GM18508 (cell line): Measurements from ENCODE around the gene TRIM29.

Source experiments
- ATAC-seq: cut with Tn5 transposase; IDR thresholded peaks from one replicate; pipeline ENCODE4 v1.9.1; 2021; ENCODE audit warnings: moderate number of reproducible peaks; ENCODE audit not compliant: insufficient read depth, unreplicated experiment

Gene TRIM29

DNA sequence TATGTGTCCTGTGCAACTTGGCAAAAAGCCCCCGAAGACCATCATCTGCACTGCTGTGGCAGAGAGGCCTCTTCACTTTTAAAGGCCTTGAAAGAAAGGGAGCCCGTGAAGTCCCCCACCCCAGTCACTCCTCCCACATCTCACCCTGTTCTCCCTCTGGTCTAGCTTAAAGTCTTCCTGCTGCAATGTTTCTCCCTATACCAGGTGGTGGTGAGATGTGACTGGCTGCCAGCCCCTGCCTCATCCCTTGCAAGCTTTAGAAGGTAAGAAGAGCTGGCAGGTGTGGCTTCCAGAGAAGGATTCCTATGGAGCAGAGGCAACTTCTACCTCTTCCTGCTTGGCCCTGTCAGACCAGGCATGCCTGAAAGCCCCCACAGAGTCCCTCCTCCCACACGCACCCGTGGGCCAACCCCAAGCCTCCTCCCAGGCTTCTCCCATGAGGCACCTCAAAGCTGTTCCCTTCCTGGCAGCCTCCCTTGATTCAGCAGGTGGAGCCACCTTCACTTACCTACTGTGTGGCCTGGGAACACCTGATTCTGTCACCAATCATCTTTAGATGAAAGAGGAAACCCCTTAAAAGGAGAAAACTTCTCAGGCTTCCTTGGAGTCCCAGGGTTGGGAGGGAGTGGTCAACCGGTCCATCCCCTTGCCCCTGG lies 4.0 kb upstream of the TRIM29 start:
- no peak for ATAC-seq

- no peak for ATAC-seq
Measured at GRCh38 chr11:120141113-120141767, 3.3 kb upstream of the TRIM29 start.

DNA sequence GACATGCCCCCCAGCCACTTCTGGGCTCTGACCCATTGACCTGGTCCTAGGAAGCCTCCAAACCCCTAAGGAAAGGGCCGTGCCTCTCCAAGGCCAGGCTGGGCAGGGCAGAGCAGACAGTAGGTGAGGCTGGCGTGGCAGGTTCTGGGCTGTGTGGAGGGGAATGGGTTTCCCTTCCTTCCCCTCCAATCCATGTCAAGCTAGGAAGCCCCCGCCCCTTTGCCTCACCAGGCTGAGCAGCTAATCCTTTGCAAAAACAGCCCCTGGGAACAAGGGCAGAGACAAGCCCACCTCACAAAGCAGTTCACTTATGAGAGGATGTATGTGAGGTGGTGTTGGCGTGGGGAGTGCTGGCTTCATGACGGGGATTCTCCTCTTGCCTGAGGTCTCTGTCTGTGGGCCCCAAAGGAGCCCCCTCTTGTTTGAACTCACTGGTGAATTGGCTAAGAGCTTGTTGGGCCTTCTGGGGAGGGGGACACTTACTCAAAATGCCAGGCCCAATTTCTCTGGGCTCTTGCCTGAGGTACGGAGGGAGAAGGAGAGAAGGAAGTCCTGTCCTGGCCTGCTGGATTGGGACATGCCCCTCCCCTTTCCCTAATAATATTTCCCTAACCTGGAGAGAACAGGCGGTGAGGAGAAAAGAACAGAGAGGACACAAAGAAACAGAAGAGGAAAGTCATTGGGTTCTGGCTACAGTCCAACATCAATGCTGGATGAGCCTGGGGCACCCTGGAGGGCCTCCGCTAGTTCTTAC lies 1.6 kb upstream of the TRIM29 start:
- no peak for ATAC-seq

GRCh38 chr11:120137187-120137610 lies 714 bp downstream of the TRIM29 start:
- ATAC-seq: no peak

GRCh38 chr11:120136356-120136755 lies 1.6 kb downstream of the TRIM29 start:
- no peak for ATAC-seq

DNA sequence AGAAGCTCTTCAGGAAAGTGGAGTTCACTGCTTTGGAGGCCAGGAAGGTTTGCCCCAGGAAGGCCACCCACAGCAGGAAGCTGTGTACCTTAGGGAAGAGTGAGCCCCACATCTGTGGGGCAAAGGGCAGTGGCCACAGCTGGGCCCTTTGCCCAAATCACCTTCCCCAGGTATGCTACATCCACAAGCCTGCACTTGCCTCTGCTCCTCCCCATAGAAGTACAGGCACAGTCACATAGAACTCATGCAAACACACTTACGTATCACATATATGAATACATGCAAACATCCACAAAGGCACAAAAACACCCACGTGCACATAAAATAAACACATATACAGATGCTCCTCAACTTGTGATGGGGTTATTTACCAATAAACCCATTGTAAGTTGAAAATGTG lies 2.1 kb downstream of the TRIM29 start:
- ATAC-seq: no peak

- no peak for ATAC-seq
Measured at GRCh38 chr11:120134931-120135228, 3.0 kb downstream of the TRIM29 start.

DNA sequence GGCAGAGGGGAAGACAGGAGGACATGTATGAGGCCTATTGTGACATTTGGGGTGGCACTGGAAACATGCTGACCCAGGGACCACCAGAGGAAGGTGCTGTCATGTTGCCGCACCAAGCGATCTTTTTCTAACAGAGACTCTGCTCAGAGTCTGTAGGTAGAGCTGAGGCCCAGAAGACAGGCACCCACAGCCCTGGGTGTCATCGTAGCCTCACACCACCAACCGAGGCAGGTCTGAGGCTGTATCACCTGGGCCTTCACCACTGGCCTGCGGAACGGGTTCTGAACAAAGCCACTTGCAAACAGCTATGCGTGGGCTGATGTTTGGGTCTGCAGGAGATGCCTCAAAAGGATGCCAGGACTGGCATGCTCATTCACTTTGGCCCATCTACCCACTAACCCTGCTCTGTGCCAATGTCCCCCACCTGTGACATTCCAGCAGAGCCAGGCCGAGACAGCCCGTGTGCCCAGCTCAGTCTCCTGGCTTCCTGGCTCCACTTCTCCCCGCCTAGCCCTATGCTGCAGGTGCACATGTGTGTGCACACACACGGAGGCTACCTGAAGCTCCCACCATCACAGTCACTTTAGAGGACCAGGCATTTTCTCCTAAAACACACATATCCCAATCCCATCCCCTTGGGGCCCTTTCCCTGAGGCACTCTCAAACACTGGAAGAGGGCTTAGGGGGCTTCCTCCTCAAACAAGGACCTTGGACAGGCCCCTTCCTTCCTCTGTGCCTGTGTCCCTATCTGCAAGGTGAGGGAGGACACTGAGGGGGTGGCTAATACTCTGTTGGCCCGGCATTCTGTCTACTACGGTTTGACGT lies 3.6 kb downstream of the TRIM29 start:
- no peak for ATAC-seq

GRCh38 chr11:120133216-120134105 lies 4.5 kb downstream of the TRIM29 start:
- no peak for ATAC-seq

GRCh38 chr11:120132645-120133185 lies 5.2 kb downstream of the TRIM29 start:
- no peak for ATAC-seq

DNA sequence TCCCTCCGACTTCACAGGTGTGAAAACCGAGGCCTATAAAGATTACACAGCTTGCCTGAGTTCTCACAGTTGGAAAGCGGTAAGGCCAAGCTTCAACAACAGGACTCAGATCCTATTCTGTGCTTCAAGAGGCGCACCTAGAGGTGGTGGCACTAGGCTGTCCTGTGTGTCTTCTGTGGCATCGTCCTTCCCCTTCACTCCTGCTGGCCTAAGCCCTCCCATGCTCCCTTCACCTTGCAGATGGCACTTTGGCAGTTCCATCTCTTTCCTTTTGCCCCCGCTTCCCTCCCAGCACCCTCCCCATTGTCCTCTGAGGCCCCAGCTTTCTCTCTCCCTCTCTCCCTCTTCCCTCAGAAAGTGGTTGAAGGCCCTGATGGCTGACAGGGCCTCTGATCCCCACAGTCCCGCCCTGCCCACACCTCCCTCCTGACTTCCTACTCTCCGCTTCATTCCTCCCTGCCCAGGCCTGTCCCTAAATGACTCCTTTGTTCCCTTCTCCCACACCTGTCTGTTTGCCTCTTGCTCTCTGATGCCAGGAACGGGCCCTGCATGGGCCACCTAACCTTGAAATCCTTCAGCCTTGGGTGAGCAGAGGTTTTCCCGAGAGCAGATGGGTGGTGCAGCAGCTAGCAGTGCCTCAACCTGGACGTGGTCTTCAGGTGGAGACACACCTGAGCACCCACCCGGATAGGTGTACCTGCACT lies 5.8 kb downstream of the TRIM29 start:
- no peak for ATAC-seq

DNA sequence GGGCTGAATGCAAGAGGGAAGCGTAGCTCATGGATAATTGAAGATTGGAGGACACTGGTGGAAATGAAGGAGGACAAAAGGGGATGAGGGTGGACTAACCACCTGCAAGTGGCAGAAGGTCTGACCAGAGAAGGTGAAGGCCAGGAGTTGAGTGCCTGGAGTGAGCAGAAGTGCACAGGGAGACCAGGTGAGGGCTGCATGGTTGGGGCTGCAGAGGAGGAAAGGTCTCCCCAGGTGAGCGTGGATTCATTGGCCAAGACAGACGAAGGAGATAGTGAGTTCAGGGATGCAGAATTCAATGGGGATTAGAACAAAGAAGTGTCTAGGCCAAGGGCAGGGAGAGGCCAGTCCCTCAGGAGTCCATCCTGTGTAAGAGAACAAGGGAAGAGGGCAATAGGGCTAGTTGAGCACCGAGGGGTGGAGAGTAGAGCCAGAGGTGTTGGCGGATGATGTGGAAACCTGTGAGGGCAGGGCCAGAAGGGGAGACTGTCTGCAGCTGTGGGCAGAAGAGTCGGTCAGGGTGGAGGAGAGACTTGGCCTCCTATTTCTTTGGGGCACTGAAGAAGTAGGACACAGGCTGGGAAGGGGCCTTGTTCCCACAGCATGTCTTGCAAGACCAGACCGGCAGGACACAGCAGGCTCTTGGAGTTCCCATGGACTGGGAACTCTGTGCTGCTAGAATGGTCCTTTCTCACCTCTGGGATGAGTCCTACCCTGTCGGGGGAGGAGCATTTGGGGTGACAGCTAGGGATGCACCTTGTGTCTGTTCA lies 6.7 kb downstream of the TRIM29 start:
- no peak for ATAC-seq

- ATAC-seq: no peak
Measured at GRCh38 chr11:120130176-120130980, 7.5 kb downstream of the TRIM29 start.

DNA sequence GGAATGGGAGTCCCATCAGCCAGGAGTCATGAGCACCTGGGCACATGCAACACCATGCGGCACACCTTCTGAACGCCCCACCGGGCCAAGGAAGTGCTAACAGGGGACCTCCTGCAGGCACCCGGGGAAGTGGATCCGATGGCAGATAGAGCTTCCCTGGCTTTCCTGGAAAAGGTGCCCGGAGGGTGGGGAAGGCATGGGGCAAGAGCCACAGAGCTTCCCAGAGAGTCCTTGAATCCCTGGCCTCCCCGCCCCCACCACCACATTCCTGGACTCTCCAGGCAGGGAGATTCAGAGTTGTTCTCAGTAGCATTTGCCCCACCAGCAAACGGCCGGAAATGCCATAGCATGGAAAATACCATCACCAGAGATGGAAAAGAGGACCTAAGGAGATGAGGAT lies 8.3 kb downstream of the TRIM29 start:
- no peak for ATAC-seq

DNA sequence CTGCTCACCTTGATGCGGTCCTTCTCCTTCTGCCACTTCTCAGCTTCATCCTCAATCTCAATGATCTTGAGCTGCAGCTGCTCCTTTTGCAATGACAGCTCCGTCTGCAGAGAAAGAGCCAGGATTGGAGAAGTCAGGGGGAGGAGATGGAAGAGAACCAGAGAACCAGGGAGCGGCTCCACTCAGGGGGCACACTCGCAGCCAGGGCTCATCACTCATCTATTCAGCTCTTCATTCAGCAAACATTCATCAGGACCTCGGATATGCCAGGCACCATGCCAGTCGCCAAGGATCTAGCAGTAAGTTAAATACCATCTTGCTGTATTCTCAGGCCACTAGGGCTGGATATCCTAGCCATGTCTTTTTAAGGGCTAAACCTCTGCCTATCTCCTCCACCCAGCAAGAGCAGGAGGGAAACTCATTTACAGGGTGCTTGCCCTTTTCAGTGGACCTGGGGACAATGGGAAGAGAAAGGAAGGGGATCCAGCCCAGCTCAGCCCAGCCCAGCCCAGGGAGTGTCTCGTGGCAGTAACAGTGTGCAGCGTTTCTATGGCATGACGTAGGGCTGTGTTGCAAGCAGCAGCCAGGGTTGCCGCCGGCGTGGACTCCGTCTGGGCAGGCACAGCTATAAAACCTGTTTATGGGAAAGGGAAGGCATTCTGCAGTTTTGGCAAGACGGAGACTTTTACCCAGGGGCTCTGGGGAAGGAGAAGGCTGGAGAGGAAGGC lies 9.4 kb downstream of the TRIM29 start:
- ATAC-seq: no peak

GRCh38 chr11:120127236-120127635 lies 10.7 kb downstream of the TRIM29 start:
- ATAC-seq: no peak

DNA sequence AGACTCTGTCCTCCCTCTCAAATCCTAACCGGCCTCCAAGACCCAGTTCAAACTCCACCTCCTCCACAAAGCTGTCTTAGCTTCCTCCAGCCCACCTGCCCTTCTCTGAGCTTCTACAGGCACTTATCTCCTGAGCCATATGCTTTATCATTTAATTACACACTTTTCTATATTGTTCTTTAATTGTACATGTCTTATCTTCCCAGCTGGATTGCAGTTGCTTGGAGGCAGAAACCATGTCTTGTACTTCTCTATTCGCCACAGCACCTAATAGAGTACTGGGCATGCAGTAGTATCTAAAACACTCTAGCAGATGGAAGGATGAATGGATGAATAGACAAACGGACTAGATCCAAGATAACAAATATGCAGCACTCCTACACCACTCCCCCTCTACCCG lies 11.3 kb downstream of the TRIM29 start:
- ATAC-seq: no peak
